ENCODE data around the gene PFN3. TPM values are rescaled to one million over a fixed set of nuclear protein-coding genes. Genes with fewer than 3 reads are reported as not detected.

Gene PFN3
- total RNA-seq, 1 experiment from 2014 or later, result not detected

GRCh38 chr5:177434437-177434836 is 34.0 kb upstream of the PFN3 start:
- TF ChIP-seq EZH2 (IDR thresholded peaks at IDR 0.05; ENCODE audit: low read depth), result no peak
- TF ChIP-seq CTCF (conservative IDR thresholded peaks at IDR 0.05), result no peak
- no peak overlapping the region for H3K27ac ChIP-seq
- no peaks in the 10 kb centered on the region for H3K4me1 ChIP-seq (replicated peaks; ENCODE audit: insufficient read depth)
- ChIA-PET POLR2A (ENCODE audit: unreplicated experiment) (no interaction called here), CTCF (no interaction called here)
- H3K9me2 ChIP-seq (ENCODE audit: insufficient read depth), result no peaks in the 10 kb centered on the region
- H3K4me3 ChIP-seq, result no peak overlapping the region
- no peaks in the 10 kb centered on the region for H3K27me3 ChIP-seq (ENCODE audit: insufficient read depth, low read depth)
- BruUV-seq (replicated peaks), result no TSS peak
- no peaks in the 10 kb centered on the region for H3K36me3 ChIP-seq (ENCODE audit: low read depth)
- H3K79me2 ChIP-seq (ENCODE audit: low read depth), result peaks cover 7% of the 10 kb centered on the region
- DNase-seq, result no peak
- no peak overlapping the region for H3K4me2 ChIP-seq
- peaks cover 15% of the 10 kb centered on the region; the same call in 1 of the 2 replicates for H4K20me1 ChIP-seq (ENCODE audit: insufficient read depth)
- H3F3A ChIP-seq (ENCODE audit: insufficient read depth, low read depth), result peaks cover 37% of the 10 kb centered on the region
- intact Hi-C loops (cut with micrococcal nuclease; ENCODE audit: unreplicated experiment), result no loop called here
- H3K9me3 ChIP-seq (ENCODE audit: insufficient read depth, low read depth), result no peaks in the 10 kb centered on the region
- no peak overlapping the region for H2AFZ ChIP-seq

- Histone ChIP-seq H3K9me2 (ENCODE audit: insufficient read depth) (no peaks in the 10 kb centered on the region), H3K27ac (no peak overlapping the region), H3K36me3 (ENCODE audit: low read depth) (no peaks in the 10 kb centered on the region), H3K4me1 (replicated peaks; ENCODE audit: insufficient read depth) (no peaks in the 10 kb centered on the region), H4K20me1 (ENCODE audit: insufficient read depth) (peaks cover 16% of the 10 kb centered on the region), H3K27me3 (ENCODE audit: insufficient read depth, low read depth) (no peaks in the 10 kb centered on the region), H3F3A (ENCODE audit: insufficient read depth, low read depth) (peaks cover 30% of the 10 kb centered on the region; the same call in 1 of the 2 replicates), H3K9me3 (ENCODE audit: insufficient read depth, low read depth) (no peaks in the 10 kb centered on the region), H2AFZ (no peak overlapping the region), H3K4me3 (no peak overlapping the region), H3K4me2 (no peak overlapping the region), H3K79me2 (ENCODE audit: low read depth) (peaks cover 14% of the 10 kb centered on the region)
- no TSS peak for BruUV-seq (replicated peaks)
- TF ChIP-seq EZH2 (IDR thresholded peaks at IDR 0.05; ENCODE audit: low read depth) (no peak), CTCF (conservative IDR thresholded peaks at IDR 0.05) (no peak)
- no peak for DNase-seq
- intact Hi-C loops (cut with micrococcal nuclease; ENCODE audit: unreplicated experiment), result no loop called here
- ChIA-PET POLR2A (ENCODE audit: unreplicated experiment) (interaction anchor here (0.6 kb wide), 1 partner anchor 47 kb away, joined by 4 read pairs; no protein-coding TSS in a partner anchor), CTCF (no interaction called here)
Observed at GRCh38 chr5:177433658-177434217, 33.3 kb upstream of the PFN3 start.

- H4K20me1 ChIP-seq (ENCODE audit: insufficient read depth), result peaks cover 21% of the 10 kb centered on the region
- ChIA-PET POLR2A (ENCODE audit: unreplicated experiment) (interaction anchor here (0.6 kb wide), 1 partner anchor 46 kb away, joined by 4 read pairs; no protein-coding TSS in a partner anchor), CTCF (no interaction called here)
- no peak overlapping the region for H2AFZ ChIP-seq
- H3K4me2 ChIP-seq, result no peak overlapping the region
- H3K4me1 ChIP-seq (replicated peaks; ENCODE audit: insufficient read depth), result peaks cover 4% of the 10 kb centered on the region
- H3K9me3 ChIP-seq (ENCODE audit: insufficient read depth, low read depth), result no peaks in the 10 kb centered on the region
- no peak for DNase-seq
- H3K79me2 ChIP-seq (ENCODE audit: low read depth), result peaks cover 21% of the 10 kb centered on the region
- intact Hi-C loops (cut with micrococcal nuclease; ENCODE audit: unreplicated experiment), result no loop called here
- no peaks in the 10 kb centered on the region for H3K36me3 ChIP-seq (ENCODE audit: low read depth)
- TF ChIP-seq CTCF (conservative IDR thresholded peaks at IDR 0.05), result no peak
- no peak for TF ChIP-seq EZH2 (IDR thresholded peaks at IDR 0.05; ENCODE audit: low read depth)
- no peak overlapping the region for H3K27ac ChIP-seq
- H3K9me2 ChIP-seq (ENCODE audit: insufficient read depth), result no peaks in the 10 kb centered on the region
- no peak overlapping the region for H3K4me3 ChIP-seq
- BruUV-seq (replicated peaks), result no TSS peak
- H3K27me3 ChIP-seq (ENCODE audit: insufficient read depth, low read depth), result no peaks in the 10 kb centered on the region
- H3F3A ChIP-seq (ENCODE audit: insufficient read depth, low read depth), result peaks cover 25% of the 10 kb centered on the region; the same call in 1 of the 2 replicates
Observed at GRCh38 chr5:177432839-177433657, 32.6 kb upstream of the PFN3 start.
